ENCODE data around the gene FAM174C.
"Not testable (repeated sequence)": the region's sequence is repeated elsewhere in the genome, so short reads cannot be mapped to it uniquely, and the experiment has no call there.

FAM174C gene

GRCh38 chr19:1317274-1318003 is 42.1 kb downstream of the FAM174C start:
- in situ Hi-C loops (cut with HindIII; ENCODE audit: low sequenced_read_pairs), result no loop called here

DNA sequence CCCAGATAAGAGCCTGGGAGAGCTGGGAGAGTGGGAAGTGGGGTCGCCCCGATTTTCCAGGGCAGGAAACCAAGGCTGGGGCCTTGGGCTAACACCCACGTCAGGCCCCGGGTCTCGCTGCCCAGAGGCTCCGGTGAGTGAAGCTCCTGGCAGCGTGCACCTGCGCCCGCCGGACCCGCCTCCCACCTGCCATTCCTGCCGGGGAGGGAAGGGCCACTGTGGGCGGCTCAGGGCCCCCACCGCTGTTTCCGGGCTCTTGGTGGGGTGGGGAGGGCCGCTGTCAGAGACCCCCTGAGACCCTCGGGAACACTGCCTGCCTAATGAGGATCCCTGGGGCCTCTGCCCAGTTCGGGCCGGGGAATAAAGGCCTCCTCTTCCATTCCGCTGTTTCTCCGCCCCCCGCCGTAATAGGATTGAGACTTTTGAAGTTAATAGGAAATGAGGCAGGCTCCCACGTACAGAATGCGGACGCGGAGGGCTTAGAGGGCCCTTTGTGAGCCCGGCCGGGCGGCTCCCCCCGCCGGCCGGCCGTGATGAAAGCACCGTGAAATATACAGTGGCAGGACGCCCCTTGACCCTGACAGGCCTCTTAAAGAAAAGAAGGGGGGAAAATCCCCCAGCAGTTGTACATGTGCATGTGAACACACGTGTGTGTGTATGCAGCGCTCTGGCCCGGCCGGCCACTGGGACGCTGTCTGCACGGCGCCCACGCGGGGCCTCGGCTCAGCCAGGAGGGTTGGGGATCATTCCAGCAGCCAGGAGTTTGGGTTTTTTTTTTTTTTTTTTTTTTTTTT is 43.5 kb downstream of the FAM174C start:
- in situ Hi-C loops (cut with HindIII; ENCODE audit: low sequenced_read_pairs), result no loop called here

DNA sequence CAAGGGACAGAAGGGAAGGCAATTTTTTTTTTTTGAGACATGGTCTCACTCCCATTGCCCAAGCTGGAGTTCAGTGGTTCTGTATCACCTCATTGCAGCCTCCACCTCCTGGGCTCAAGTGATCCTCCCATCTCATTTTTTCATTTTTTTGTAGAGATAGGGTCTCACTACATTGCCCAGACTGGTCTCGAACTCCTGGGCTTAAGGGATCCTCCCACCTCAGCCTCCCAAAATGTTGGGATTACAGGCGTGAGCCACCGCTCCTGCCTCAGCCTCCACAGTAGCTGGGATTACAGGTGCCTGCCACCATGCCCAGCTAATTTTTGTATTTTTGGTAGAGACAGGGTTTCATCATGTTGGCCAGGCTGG is 44.9 kb downstream of the FAM174C start:
- in situ Hi-C loops (cut with HindIII; ENCODE audit: low sequenced_read_pairs), result not testable (repeated sequence)

DNA sequence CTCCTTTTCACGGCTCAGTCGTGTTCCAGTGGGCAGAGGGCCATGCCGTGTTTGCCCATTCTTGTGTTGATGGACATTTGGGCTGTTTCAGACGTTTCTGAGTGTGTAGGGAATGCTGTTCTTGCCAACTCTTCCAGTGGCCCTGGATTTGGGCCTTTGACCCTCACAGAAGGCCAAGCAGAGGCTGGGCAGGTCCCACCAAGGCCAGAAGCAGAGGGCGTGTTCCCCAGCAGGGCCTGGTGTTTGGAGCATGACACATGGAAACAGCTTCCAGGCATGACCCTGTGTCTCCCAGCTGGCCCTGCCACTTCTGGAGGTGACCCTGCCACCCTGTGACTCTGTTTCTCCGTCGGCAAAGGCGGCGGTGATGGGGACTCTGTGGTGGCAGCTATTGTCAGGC is 46.2 kb downstream of the FAM174C start:
- in situ Hi-C loops (cut with HindIII; ENCODE audit: low sequenced_read_pairs), result no loop called here

DNA sequence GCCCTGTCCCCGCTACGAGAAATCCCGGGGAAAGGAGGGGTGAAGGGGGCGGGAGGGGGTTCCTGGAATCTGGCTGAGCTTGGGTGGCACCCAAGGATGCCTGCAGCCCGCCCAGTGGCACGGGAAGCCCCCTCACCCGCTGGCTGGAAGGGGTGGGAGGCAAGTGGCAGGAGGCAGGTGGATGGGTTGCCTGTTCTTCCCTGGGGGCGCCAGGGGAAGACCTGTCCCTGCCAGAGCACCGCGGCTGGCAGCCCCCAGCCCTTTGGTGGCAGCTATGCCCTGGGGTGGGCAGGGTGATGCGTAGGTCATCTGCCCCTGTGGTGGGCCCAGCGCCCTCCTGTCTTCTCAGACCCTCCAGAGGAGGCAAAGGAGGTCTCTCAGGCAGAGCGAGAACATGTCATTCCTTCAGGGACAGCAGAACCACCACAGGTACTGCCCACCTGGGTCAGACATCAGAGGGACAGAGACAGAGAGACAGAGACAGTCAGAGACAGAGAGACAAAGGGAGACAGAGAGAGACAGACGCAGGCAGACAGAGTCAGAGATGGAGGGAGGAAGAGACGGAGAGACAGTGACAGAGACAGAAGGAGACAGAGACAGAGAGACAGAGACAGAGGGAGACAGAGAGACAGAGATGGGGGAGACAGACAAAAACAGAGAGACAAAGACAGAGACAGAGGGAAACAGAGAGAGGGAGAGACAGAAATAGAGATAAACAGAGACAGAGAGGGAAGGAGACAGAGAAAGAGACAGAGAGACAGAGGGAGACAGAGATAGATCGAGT is 47.1 kb downstream of the FAM174C start:
- in situ Hi-C loops (cut with HindIII; ENCODE audit: low sequenced_read_pairs), result no loop called here

DNA sequence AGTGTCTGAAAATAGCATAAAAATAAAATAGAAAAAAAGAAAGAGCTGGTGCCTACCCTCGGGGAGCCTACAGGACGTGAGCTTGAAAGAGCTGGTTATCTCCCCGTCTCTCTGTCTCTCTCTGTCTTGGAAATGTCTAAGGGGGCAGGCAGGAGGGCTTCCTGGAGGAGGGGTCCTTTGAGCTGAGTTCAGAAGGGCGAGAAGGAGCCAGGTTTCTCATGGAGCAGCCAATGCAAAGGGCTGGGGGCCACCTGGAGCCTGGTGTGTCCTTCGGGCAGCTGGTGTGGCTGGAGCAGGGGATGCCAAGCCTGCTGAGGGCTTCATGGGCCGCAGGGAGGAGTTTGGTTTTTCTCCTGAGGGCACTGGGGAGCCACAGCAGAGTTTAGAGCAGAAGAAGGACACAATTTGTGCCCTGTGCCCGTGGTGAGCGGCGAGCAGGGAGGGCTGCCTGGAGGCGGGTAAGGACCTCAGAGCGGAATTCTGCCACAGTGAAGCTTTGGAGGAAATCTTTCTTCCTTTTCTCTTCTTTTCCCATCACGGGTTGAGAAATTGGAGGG is 49.0 kb downstream of the FAM174C start:
- in situ Hi-C loops (cut with HindIII; ENCODE audit: low sequenced_read_pairs), result no loop called here

DNA sequence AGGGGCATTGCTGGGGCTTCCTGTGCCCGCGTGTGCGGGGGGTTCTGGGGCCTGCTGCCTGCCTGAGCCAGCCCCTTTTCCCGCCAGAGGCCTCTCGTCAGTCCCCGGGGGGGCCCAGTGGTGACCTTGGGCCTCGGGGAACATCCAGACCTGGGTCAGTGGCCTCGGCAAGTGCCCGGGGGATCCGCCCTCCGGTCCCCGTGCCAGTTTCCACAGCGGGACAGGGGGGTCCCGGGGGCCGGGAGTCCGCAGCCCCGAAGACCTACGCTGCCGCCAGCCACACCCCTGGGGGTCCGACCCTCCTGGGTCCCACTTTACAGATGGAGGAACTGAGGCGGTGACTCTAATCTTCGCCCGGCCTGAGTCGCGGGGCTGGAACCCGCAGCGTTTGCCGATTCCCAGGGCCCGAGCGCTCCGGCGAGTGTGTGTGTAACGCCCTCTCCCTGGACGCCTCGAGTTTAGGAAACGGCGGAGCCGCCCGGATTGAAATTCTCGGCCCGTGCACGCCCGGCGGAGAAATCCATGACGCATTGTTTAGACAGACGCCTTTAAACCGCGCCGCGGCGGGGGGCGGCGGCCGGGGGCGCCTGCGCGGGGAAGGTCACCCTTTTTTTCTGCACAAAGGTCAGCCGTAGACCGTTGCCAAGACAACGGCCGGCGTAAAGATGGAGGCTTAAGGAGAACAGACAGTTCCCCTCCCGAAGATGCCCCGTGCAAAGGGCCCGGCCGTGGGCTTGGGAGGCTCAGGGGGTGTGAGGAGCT is 49.7 kb downstream of the FAM174C start:
- in situ Hi-C loops (cut with HindIII; ENCODE audit: low sequenced_read_pairs), result no loop called here

GRCh38 chr19:1325568-1326294 is 50.4 kb downstream of the FAM174C start:
- in situ Hi-C loops (cut with HindIII; ENCODE audit: low sequenced_read_pairs), result no loop called here

GRCh38 chr19:1327125-1327524 is 51.8 kb downstream of the FAM174C start:
- in situ Hi-C loops (cut with HindIII; ENCODE audit: low sequenced_read_pairs), result no loop called here
